ENCODE measurements around the gene CRACR2B. TPM values are rescaled to one million over a fixed set of nuclear protein-coding genes. Genes with fewer than 3 reads are reported as not detected.

CRACR2B gene
- total RNA-seq, 1 donor from 2014 or later, result 1.5 TPM

DNA sequence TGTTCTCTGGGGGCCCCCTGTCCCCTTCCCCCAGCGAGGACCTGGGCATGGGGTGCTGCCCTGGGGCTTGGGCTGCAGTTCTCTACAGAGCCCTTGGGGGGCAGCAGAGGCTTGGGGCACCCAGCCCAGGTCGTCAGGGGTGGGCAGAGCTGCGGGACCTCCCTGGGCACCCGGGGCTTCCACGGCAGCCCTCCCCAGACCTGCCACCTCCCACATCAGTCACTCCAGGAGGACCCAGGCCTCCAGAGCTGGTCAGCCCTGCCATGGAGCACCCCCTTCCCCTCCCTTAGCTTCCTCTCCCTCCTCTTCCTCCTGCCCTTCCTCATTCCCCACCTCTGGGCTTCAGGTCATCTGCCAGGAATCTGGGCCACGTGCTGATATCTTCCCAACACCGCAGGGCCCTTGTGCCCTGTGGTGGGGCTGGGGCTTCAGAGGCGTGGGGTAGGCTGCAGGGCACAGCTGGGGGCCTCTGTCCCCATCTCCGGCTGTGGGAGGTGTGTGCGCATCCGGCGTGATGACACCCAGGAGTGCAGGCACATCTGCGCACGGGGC, 20.7 kb downstream of the CRACR2B start:
- Mint-ChIP-seq H3K4me1 (peaks cover 5% of the 10 kb centered on the region), H3K27me3 (peaks cover 7% of the 10 kb centered on the region), H3K36me3 (ENCODE audit: low read depth) (no peaks in the 10 kb centered on the region), H3K4me3 (peak overlapping the region; percentile 73), H3K9me3 (no peaks in the 10 kb centered on the region), H3K27ac (no peak overlapping the region)
- DNase-seq, result peak; percentile 92
- intact Hi-C loops (cut with micrococcal nuclease), result loop anchor here (1.0 to 2.0 kb wide), 2 partner anchors 62 to 203 kb away; partner anchors contain the start of gene CHID1

DNA sequence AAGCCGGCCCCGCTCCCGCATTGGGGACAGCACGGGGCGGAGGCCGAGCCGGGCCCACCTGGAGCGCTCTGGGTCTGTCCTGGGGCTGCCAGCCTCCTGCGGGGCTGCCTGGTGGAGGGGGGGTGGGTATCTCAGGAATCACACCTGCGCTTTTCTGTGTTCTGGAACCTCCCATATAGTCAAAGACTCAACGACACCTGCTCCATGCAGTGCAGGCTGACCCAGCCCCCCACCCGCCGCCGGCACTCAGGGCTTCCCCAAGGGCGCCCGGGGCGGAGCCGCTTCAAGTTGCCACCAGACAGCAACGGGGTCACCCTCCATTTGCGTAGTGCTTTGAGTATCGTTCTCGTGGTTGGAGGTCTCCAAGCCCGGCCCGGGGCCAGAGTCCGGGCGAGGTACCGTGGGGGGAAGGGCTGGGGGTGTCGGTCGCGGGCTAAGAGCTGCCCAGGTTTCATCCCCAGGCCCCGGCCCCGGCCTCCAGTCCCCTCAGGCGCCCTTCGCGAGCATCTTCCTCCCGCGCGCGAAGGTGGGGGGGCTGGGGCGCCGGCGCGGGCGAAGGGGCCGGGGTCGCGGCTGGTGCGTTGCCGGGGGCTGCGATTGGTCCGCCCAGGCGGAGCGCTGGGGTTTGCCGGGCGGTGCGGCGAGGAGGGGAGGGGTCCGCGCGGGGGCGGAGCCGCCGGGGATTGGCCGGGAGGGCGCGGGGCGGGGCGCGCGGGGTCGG, 21.5 kb downstream of the CRACR2B start:
- H3K4me3 Mint-ChIP-seq, result peak overlapping the region; percentile 73
- no peaks in the 10 kb centered on the region for H3K9me3 Mint-ChIP-seq
- H3K4me1 Mint-ChIP-seq, result peaks cover 3% of the 10 kb centered on the region
- no peak overlapping the region for H3K27ac Mint-ChIP-seq
- intact Hi-C loops (cut with micrococcal nuclease), result loop anchor here (2.0 kb wide), 1 partner anchor 62 kb away; the partner anchor contains the start of gene CHID1
- DNase-seq, result peak; percentile 82
- no peaks in the 10 kb centered on the region for H3K36me3 Mint-ChIP-seq (ENCODE audit: low read depth)
- peaks cover 7% of the 10 kb centered on the region for H3K27me3 Mint-ChIP-seq

DNA sequence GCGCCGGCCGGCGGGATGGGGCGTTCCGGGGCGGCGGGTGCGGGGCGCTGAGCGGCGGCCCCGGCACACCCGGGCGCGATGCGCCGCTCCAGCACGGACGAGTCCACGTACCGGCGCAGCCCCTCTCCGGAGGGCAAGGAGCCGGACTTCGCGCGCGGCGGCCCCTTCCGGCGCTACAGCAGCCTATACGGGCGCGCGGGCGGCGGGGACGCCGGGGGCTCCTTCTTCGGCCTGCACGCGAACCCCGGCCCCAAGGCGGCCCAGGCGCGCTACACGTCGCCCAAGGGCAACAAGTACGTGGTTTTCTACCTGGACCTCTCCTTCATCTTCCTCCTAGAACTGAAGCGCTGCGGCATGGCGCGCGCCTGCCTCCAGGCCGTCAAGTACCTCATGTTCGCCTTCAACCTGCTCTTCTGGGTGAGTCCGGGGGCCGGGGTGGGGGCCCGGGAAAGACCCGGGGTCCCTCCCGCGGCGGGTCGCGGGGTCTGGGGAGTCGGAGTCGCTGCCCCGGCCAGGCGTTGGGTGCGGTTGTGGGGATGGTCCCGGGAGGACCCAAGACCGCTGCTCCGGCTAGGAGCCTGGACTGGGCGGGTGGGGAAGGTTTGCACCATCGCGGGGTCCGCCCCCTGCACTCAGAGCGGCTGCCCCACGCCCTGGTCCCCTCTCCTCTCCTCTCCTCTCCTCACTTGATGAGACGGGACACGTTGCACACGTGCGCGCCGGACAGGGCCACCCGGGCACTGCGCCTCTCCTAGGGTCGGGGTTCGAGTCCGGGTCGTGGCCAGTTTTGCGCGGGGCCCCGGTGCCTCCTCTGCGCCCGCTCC, 22.4 kb downstream of the CRACR2B start:
- Mint-ChIP-seq H3K4me1 (peaks cover 3% of the 10 kb centered on the region), H3K4me3 (no peak overlapping the region)

DNA sequence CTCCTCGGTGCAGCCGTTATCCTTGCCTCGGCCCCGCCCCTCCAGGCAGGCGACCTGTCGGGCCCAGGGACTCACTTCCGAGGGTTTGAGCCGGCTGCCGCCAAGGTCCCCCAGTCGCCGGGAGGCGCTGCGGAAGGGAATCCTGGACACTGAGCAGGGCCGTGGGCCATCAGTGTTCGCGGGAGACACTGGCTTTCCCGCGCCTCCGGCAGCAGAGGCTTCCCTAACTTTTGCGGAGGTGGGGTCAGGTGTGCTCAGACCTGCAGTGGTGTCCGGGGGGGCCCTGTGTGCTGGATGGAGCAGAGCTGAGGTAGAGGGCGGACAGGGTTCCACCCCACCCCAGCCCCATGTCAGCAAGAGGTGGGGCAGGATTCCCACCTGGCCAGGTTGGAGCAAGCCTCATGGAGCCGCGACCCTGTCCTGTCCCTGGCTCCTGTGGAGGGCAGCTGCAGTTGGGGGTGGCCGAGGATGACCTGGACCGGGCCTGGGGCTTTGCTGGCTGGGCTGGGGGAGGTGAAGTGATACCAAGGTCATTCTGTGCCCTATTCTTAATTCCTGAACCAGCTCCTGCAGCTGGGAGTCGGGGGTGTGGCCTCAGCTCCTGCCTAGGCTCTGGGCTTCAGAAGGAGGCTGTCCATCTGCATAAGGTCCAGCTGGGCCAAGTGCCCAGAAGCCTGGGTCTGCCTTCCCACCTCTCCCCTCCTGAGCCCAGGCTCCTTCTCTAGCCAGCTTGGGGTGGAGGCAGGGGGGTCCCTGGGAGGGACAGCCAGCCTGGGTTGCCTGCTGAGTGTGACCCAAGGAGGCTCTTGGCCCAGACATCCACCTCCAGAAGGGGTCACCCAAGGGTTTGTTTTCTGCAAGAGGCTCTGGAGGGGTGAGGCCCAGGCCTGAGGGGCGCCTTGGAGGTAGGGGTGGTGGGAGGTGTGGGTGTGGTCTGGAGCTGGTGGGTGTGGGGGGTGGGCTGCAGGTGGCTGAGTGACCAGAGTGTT, 23.4 kb downstream of the CRACR2B start:
- intact Hi-C loops (cut with micrococcal nuclease), result no loop called here
- H3K36me3 Mint-ChIP-seq (ENCODE audit: low read depth), result no peaks in the 10 kb centered on the region
- H3K27ac Mint-ChIP-seq, result no peak overlapping the region
- peaks cover 7% of the 10 kb centered on the region for H3K27me3 Mint-ChIP-seq
- H3K4me1 Mint-ChIP-seq, result peaks cover 3% of the 10 kb centered on the region
- peak overlapping the region; percentile 15 for H3K4me3 Mint-ChIP-seq
- no peaks in the 10 kb centered on the region for H3K9me3 Mint-ChIP-seq
- peak; percentile 66 for DNase-seq

More for the DNA sequence above, 22.4 kb downstream of the CRACR2B start:
- Mint-ChIP-seq H3K9me3 (no peaks in the 10 kb centered on the region), H3K36me3 (ENCODE audit: low read depth) (no peaks in the 10 kb centered on the region), H3K27ac (no peak overlapping the region), H3K27me3 (peaks cover 7% of the 10 kb centered on the region)
- no peak for DNase-seq
- intact Hi-C loops (cut with micrococcal nuclease), result loop anchor here (2.0 kb wide), 1 partner anchor 61 kb away; the partner anchor contains the start of gene CHID1

DNA sequence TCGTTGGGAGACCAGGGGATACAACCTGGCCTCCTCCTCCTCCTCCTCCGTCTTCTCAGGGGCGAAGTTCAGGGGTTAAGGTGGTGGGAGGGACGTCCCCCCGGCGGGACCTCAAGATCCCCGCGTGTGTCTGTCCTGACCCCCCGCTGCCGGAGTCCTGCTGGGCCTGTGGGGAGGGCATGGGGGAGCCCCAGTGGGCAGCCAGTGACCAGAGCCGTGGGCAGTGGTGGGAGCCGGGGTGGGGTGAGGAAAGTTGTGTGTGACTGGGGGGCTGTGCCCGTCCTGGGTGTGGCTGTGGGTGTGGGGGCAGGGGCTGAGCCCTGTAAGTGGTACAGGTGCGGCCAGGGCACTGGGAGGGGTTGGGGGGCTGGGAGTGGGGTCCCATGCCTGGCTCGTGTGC, 25.0 kb downstream of the CRACR2B start:
- peaks cover 3% of the 10 kb centered on the region for H3K4me1 Mint-ChIP-seq
- intact Hi-C loops (cut with micrococcal nuclease), result no loop called here
- peaks cover 7% of the 10 kb centered on the region for H3K27me3 Mint-ChIP-seq
- no peak for DNase-seq
- H3K4me3 Mint-ChIP-seq, result no peak overlapping the region
- no peaks in the 10 kb centered on the region for H3K36me3 Mint-ChIP-seq (ENCODE audit: low read depth)
- no peaks in the 10 kb centered on the region for H3K9me3 Mint-ChIP-seq
- no peak overlapping the region for H3K27ac Mint-ChIP-seq

DNA sequence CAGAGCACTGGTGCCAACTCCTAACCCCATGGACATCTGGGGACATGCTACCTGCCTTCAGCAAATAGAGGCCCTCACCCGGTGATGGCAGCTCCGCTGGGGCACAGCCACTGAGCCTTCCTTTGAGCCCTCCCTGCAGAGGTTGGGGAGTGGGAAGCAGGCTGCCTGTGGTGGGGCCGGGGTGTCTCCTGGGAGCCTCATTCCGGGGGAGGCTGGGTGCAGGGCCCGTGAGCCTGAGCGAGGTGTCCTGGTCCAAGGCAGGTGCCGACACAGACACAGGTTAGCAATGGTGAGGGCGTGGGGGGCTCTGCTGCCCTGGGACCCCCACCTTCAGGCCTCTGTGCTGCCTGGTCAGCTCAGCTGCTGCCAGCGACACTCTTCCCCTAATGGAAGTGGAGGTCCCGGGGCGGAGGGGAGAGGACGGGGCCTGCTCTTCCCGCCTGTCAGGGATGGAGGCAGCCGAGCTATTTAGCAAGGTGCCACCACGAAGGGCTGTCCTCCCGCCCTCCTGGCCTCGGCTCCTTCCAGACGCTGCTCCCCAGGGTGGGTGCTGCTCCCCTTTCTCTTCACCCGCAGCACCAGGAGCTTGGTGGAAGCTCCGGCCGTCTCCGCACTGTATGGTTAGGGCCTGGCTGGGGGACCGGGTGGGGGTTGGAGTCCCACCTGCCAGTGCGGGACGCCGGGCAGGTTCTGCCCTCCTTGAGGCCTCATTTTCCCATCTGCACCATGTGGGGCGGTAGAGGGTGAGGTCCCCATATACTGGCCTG, 26.1 kb downstream of the CRACR2B start:
- intact Hi-C loops (cut with micrococcal nuclease), result no loop called here
- no peak overlapping the region for H3K4me3 Mint-ChIP-seq
- peaks cover 3% of the 10 kb centered on the region for H3K27me3 Mint-ChIP-seq
- H3K9me3 Mint-ChIP-seq, result no peaks in the 10 kb centered on the region
- H3K36me3 Mint-ChIP-seq (ENCODE audit: low read depth), result no peaks in the 10 kb centered on the region
- no peaks in the 10 kb centered on the region for H3K4me1 Mint-ChIP-seq
- H3K27ac Mint-ChIP-seq, result no peak overlapping the region
- DNase-seq, result no peak

DNA sequence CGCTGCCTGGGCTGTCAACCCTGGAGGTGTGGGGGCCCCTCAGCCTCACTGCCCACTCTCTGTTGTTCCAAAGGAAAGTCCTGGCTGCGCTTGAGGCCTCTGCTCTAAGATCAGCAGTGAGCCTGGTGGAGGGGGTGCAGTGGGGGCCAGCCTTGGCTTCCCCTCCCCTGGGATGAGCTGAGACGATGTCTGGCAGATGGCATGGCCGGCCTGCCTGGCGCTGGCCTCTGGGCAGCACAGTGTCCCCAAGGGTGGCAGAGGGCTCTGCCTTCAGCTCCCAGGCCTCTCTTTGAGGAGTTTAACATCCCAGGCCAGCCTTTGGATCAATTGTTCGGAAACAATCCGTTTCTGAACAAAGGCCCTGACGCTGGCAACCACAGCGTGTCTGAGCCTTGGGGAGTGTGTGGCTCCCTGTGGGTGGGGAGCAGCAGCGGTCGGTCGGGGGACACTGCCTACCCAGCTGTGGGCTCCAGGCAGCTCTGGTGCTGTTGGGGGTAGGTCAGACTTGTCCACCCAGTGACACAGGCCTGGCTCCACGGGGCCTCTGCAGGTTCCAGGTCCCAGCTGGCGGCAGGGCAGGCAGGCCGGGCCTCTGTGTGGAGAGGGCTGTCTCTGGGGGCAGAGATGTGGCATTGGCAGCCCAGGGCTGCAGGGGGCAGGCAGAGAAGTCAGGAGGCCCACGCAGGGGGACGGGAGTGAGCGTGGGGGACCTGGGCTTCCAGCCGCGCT, 27.0 kb downstream of the CRACR2B start:
- Mint-ChIP-seq H3K36me3 (ENCODE audit: low read depth) (no peaks in the 10 kb centered on the region), H3K27me3 (no peaks in the 10 kb centered on the region), H3K9me3 (no peaks in the 10 kb centered on the region), H3K4me3 (no peak overlapping the region), H3K27ac (no peak overlapping the region), H3K4me1 (no peaks in the 10 kb centered on the region)
- DNase-seq, result no peak
- intact Hi-C loops (cut with micrococcal nuclease), result no loop called here

DNA sequence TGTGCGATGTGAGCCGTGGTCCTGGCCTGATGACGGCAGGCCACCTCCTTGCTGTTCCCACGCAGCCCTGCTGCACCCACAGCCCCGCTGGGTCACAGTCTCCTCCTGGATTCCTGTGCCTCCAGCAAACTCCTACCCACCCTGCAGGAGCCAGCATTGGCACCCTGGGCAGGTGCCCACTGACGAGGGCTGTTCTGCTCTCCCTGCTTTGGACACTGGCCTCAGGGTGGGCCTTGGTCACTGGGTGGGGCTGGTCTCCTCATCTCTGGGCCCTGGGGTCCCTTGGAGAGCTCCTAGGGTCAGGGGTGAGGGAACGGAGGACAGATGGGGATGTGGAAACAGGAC, 27.6 kb downstream of the CRACR2B start:
- Mint-ChIP-seq H3K27me3 (no peaks in the 10 kb centered on the region), H3K4me3 (no peak overlapping the region), H3K4me1 (no peaks in the 10 kb centered on the region), H3K36me3 (ENCODE audit: low read depth) (no peaks in the 10 kb centered on the region), H3K27ac (no peak overlapping the region), H3K9me3 (no peaks in the 10 kb centered on the region)
- DNase-seq, result no peak
- intact Hi-C loops (cut with micrococcal nuclease), result no loop called here

DNA sequence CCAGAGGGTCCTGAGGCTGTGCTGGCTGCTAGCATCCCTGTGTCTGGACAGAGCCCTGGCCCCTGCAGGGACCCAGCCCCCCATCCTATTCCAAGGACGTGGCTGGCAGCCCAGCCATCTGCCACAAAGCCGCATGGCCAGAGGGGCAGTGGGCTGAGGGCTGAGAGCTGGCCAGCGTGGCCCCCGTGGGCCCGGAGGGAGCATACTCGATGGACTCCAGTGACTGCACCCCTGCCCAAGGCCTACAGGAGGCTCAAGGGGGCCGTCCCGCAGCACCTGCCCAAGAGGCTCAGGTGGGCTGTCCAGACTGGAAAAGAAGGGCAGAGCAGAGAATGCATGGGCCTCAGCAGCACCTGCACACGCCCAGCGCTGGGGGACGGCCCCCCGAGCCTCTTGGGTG, 28.1 kb downstream of the CRACR2B start:
- Mint-ChIP-seq H3K27me3 (no peaks in the 10 kb centered on the region), H3K9me3 (no peaks in the 10 kb centered on the region), H3K36me3 (ENCODE audit: low read depth) (no peaks in the 10 kb centered on the region), H3K27ac (no peak overlapping the region), H3K4me1 (no peaks in the 10 kb centered on the region), H3K4me3 (no peak overlapping the region)
- DNase-seq, result no peak
- intact Hi-C loops (cut with micrococcal nuclease), result no loop called here

DNA sequence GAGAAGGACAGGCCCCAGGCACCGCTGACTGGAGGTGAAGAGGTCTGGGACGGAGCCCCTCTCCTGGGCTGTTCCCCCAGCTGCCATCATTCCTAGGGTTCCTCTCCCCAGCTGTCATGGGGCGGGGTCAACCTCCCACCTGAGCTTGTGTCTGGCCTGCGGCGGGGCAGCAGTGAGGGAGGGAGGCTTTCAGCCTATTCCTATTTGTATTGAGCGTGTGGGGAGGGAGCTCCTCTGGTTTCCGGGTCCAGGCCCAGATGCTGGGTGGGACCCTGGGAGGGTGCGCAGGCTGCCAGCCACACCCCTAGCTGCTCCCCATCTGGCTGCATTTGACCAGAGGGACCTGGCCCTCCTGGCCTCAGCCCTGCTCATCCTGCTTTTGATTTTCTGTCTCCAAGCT, 28.7 kb downstream of the CRACR2B start:
- no peaks in the 10 kb centered on the region for H3K9me3 Mint-ChIP-seq
- intact Hi-C loops (cut with micrococcal nuclease), result no loop called here
- H3K4me3 Mint-ChIP-seq, result no peak overlapping the region

DNA sequence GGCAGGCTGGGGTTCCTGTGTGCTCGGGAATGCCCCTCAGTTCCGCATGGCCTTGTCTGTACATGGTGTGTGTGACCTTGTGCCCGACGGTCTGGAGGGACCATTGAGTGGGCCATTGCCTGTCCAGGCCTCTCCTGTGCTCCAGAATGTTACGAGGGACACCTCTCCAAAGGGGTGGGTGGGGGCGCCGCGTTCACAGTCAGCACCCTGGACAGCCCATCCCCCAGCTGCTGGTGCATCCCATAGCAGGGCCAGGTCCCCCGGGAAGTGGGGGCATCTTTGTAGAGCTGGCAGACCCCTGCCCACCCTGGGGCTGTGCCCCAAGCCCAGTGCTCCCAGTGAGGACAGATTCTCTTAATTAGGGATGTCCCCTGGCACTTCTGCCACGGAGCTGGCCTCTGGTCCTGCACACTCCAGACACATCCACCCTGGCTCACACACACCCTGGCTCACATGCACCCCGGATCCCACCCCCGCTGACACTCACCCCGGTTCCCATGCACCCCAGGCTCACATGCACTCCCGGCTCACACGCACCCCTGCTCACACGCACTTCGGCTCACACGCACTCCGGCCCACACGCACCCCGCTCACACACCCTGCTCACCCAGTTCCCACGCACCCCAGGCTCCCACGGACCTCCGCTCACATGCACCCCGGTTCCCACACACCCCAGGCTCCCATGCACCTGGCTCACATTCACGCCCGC, 30.5 kb downstream of the CRACR2B start:
- no peaks in the 10 kb centered on the region for H3K36me3 Mint-ChIP-seq (ENCODE audit: low read depth)
- no peak overlapping the region for H3K4me3 Mint-ChIP-seq
- no peaks in the 10 kb centered on the region for H3K27me3 Mint-ChIP-seq
- H3K4me1 Mint-ChIP-seq, result no peaks in the 10 kb centered on the region
- no peak for DNase-seq
- intact Hi-C loops (cut with micrococcal nuclease), result no loop called here
- no peaks in the 10 kb centered on the region for H3K9me3 Mint-ChIP-seq
- no peak overlapping the region for H3K27ac Mint-ChIP-seq

More for the DNA sequence above, 28.7 kb downstream of the CRACR2B start:
- no peak for DNase-seq
- Mint-ChIP-seq H3K27ac (no peak overlapping the region), H3K27me3 (no peaks in the 10 kb centered on the region), H3K36me3 (ENCODE audit: low read depth) (no peaks in the 10 kb centered on the region), H3K4me1 (no peaks in the 10 kb centered on the region)

All from activated CD4-positive, alpha-beta T cell treated with anti-CD3 and anti-CD28 coated beads, Interleukin-2, amount 10 ng/mL, durations not matched to agents 24 days and 14 days (primary cell).